Activated CD4-positive, alpha-beta memory T cell treated with anti-CD3 and anti-CD28 coated beads, Interleukin-2, amount 10 ng/mL, durations not matched to agents 7 days and 5 days (primary cell): Measurements from ENCODE around the gene FNDC3A. TPM values are rescaled to one million over a fixed set of nuclear protein-coding genes. Genes with fewer than 3 reads are reported as not detected.

Experiments
- CTCF ChIA-PET: fragments of 350-600 bp; sonication (Branson Sonifier 250); formaldehyde crosslinking; loops from one replicate; lab custom pipeline; 2021; ENCODE audit warnings: antibody characterized with exemption, inconsistent platforms; lab: Charles Lee
- POLR2A ChIA-PET: fragments of 350-600 bp; sonication (Branson Sonifier 250); formaldehyde crosslinking; loops from one replicate; lab custom pipeline; 2021; ENCODE audit warnings: antibody characterized with exemption; lab: Charles Lee
- DNase-seq: peaks from one replicate; pipeline ENCODE4 v3.0.0-alpha.2; 2020
- H3K27ac Mint-ChIP-seq: one replicate; pipeline ENCODE4 v1.8.0; 2021; ENCODE audit warnings: mild to moderate bottlenecking, mixed read lengths
- H3K27me3 Mint-ChIP-seq: one replicate; pipeline ENCODE4 v1.8.0; 2021; ENCODE audit warnings: mixed read lengths
- H3K36me3 Mint-ChIP-seq: one replicate; pipeline ENCODE4 v1.8.0; 2021; ENCODE audit warnings: low read depth, mixed read lengths
- H3K4me1 Mint-ChIP-seq: one replicate; pipeline ENCODE4 v1.8.0; 2021; ENCODE audit warnings: mixed read lengths
- H3K4me3 Mint-ChIP-seq: one replicate; pipeline ENCODE4 v1.8.0; 2021; ENCODE audit warnings: mild to moderate bottlenecking, mixed read lengths
- H3K9me3 Mint-ChIP-seq: one replicate; pipeline ENCODE4 v1.8.0; 2021; ENCODE audit warnings: mixed read lengths
- total RNA-seq, 2 experiments: library from RNA; stranded (reverse); gene quantifications; one replicate each; pipeline ENCODE4 v1.2.3, GENCODE V29; 2021

FNDC3A gene
- total RNA-seq, 2 experiments from 2014 or later = 27.0 to 27.8 TPM

- Mint-ChIP-seq H3K36me3 (peaks cover 30% of the 10 kb centered on the region), H3K27me3 (no peaks in the 10 kb centered on the region), H3K4me1 (peaks cover 12% of the 10 kb centered on the region), H3K27ac (no peak overlapping the region), H3K9me3 (no peaks in the 10 kb centered on the region), H3K4me3 (no peak overlapping the region)
- ChIA-PET CTCF (no interaction called here), POLR2A (no interaction called here)
- DNase-seq = no peak
Measured at GRCh38 chr13:49210669-49211068, 235.0 kb downstream of the FNDC3A start.

GRCh38 chr13:49213539-49213938 is 237.8 kb downstream of the FNDC3A start:
- no peak overlapping the region for H3K4me3 Mint-ChIP-seq
- H3K27ac Mint-ChIP-seq = no peak overlapping the region
- DNase-seq = no peak
- peaks cover 17% of the 10 kb centered on the region for H3K4me1 Mint-ChIP-seq
- peaks cover 15% of the 10 kb centered on the region for H3K27me3 Mint-ChIP-seq
- H3K36me3 Mint-ChIP-seq = peaks cover 19% of the 10 kb centered on the region
- H3K9me3 Mint-ChIP-seq = no peaks in the 10 kb centered on the region
- ChIA-PET POLR2A (no interaction called here), CTCF (no interaction called here)

- peak overlapping the region; percentile 17 for H3K27ac Mint-ChIP-seq
- H3K9me3 Mint-ChIP-seq = no peaks in the 10 kb centered on the region
- H3K36me3 Mint-ChIP-seq = peaks cover 19% of the 10 kb centered on the region
- H3K27me3 Mint-ChIP-seq = peaks cover 22% of the 10 kb centered on the region
- ChIA-PET CTCF (interaction anchor here (0.9 to 1.2 kb wide), 6 partner anchors 10 to 67 kb away, joined by 3 to 13 read pairs (median 4); no protein-coding TSS in a partner anchor), POLR2A (interaction anchor here (1.3 kb wide), 1 partner anchor 239 kb away, joined by 4 read pairs; the partner anchor contains the start of gene FNDC3A)
- no peak for DNase-seq
- H3K4me1 Mint-ChIP-seq = peaks cover 17% of the 10 kb centered on the region
- no peak overlapping the region for H3K4me3 Mint-ChIP-seq
Measured at GRCh38 chr13:49213997-49214916, 238.5 kb downstream of the FNDC3A start.

- peak overlapping the region; percentile 17 for H3K27ac Mint-ChIP-seq
- no peaks in the 10 kb centered on the region for H3K9me3 Mint-ChIP-seq
- POLR2A ChIA-PET = interaction anchor here (1.3 kb wide), 1 partner anchor 239 kb away, joined by 4 read pairs; the partner anchor contains the start of gene FNDC3A
- DNase-seq = peak; percentile 56
- peaks cover 21% of the 10 kb centered on the region for H3K4me1 Mint-ChIP-seq
- H3K4me3 Mint-ChIP-seq = no peak overlapping the region
- CTCF ChIA-PET = interaction anchor here (0.8 to 1.2 kb wide), 7 partner anchors 10 to 66 kb away, joined by 3 to 13 read pairs (median 4); no protein-coding TSS in a partner anchor
- peaks cover 15% of the 10 kb centered on the region for H3K36me3 Mint-ChIP-seq
- peaks cover 27% of the 10 kb centered on the region for H3K27me3 Mint-ChIP-seq
Measured at GRCh38 chr13:49214917-49215376, 239.2 kb downstream of the FNDC3A start.

- H3K27ac Mint-ChIP-seq = no peak overlapping the region
- peaks cover 7% of the 10 kb centered on the region for H3K36me3 Mint-ChIP-seq
- DNase-seq = no peak
- ChIA-PET POLR2A (interaction anchor here (1.2 kb wide), 1 partner anchor 242 kb away, joined by 4 read pairs; no protein-coding TSS in a partner anchor), CTCF (interaction anchor here (0.6 to 1.1 kb wide), 3 partner anchors 13 to 860 kb away, joined by 3 to 4 read pairs (median 3); no protein-coding TSS in a partner anchor)
- peaks cover 26% of the 10 kb centered on the region for H3K4me1 Mint-ChIP-seq
- no peaks in the 10 kb centered on the region for H3K9me3 Mint-ChIP-seq
- H3K27me3 Mint-ChIP-seq = peaks cover 35% of the 10 kb centered on the region
- no peak overlapping the region for H3K4me3 Mint-ChIP-seq
Measured at GRCh38 chr13:49216334-49216733, 240.6 kb downstream of the FNDC3A start.

GRCh38 chr13:49217962-49218492 is 242.3 kb downstream of the FNDC3A start:
- no peak for DNase-seq
- Mint-ChIP-seq H3K27ac (no peak overlapping the region), H3K9me3 (no peaks in the 10 kb centered on the region), H3K4me3 (no peak overlapping the region), H3K4me1 (peaks cover 31% of the 10 kb centered on the region), H3K27me3 (peaks cover 52% of the 10 kb centered on the region), H3K36me3 (no peaks in the 10 kb centered on the region)
- ChIA-PET CTCF (interaction anchor here (1.4 kb wide), 1 partner anchor 16 kb away, joined by 4 read pairs; no protein-coding TSS in a partner anchor), POLR2A (no interaction called here)

- Mint-ChIP-seq H3K9me3 (no peaks in the 10 kb centered on the region), H3K27ac (no peak overlapping the region), H3K27me3 (peaks cover 56% of the 10 kb centered on the region), H3K4me3 (no peak overlapping the region), H3K4me1 (peaks cover 31% of the 10 kb centered on the region), H3K36me3 (no peaks in the 10 kb centered on the region)
- ChIA-PET POLR2A (no interaction called here), CTCF (interaction anchor here (1.4 kb wide), 1 partner anchor 16 kb away, joined by 4 read pairs; no protein-coding TSS in a partner anchor)
- no peak for DNase-seq
Measured at GRCh38 chr13:49218493-49219051, 242.9 kb downstream of the FNDC3A start.

GRCh38 chr13:49219647-49220035 is 243.9 kb downstream of the FNDC3A start:
- Mint-ChIP-seq H3K4me1 (peaks cover 27% of the 10 kb centered on the region), H3K9me3 (no peaks in the 10 kb centered on the region), H3K27me3 (peaks cover 63% of the 10 kb centered on the region), H3K4me3 (peak overlapping the region; percentile 44), H3K27ac (no peak overlapping the region), H3K36me3 (no peaks in the 10 kb centered on the region)
- CTCF ChIA-PET = interaction anchor here (0.8 to 1.4 kb wide), 2 partner anchors 17 to 29 kb away, joined by 3 to 4 read pairs; no protein-coding TSS in a partner anchor
- DNase-seq = no peak
- POLR2A ChIA-PET = interaction anchor here (0.5 kb wide), 1 partner anchor 573 kb away, joined by 3 read pairs; no protein-coding TSS in a partner anchor

- Mint-ChIP-seq H3K27ac (no peak within 1 kb of the TSS), H3K4me3 (peak within 1 kb of the TSS; percentile 55), H3K4me1 (peaks cover 21% of the 10 kb centered on the region), H3K27me3 (peaks cover 65% of the 10 kb centered on the region), H3K9me3 (no peaks in the 10 kb centered on the region), H3K36me3 (no peaks in the 10 kb centered on the region)
- CTCF ChIA-PET = no interaction called here
- DNase-seq = peak; percentile 36
- POLR2A ChIA-PET = no interaction called here
Measured at GRCh38 chr13:49220036-49220855, 244.5 kb downstream of the FNDC3A start, which contains the start of gene MLNR. Gene MLNR (plus strand): TSS chr13:49220338. CDS start chr13:49220338, 0 bp downstream.

GRCh38 chr13:49220856-49221589 is 245.3 kb downstream of the FNDC3A start:
- POLR2A ChIA-PET = interaction anchor here (0.5 to 0.7 kb wide), 2 partner anchors 27 to 643 kb away, joined by 3 read pairs; no protein-coding TSS in a partner anchor
- Mint-ChIP-seq H3K27me3 (peaks cover 69% of the 10 kb centered on the region), H3K9me3 (no peaks in the 10 kb centered on the region), H3K4me3 (peak overlapping the region; percentile 55), H3K4me1 (peaks cover 17% of the 10 kb centered on the region), H3K27ac (no peak overlapping the region), H3K36me3 (no peaks in the 10 kb centered on the region)
- CTCF ChIA-PET = no interaction called here
- DNase-seq = no peak

- peak overlapping the region; percentile 55 for H3K4me3 Mint-ChIP-seq
- H3K27me3 Mint-ChIP-seq = peaks cover 69% of the 10 kb centered on the region
- ChIA-PET POLR2A (interaction anchor here (0.5 to 0.7 kb wide), 2 partner anchors 27 to 643 kb away, joined by 3 read pairs; no protein-coding TSS in a partner anchor), CTCF (no interaction called here)
- H3K36me3 Mint-ChIP-seq = no peaks in the 10 kb centered on the region
- H3K9me3 Mint-ChIP-seq = no peaks in the 10 kb centered on the region
- DNase-seq = no peak
- no peak overlapping the region for H3K27ac Mint-ChIP-seq
- peaks cover 17% of the 10 kb centered on the region for H3K4me1 Mint-ChIP-seq
Measured at GRCh38 chr13:49221590-49221965, 245.9 kb downstream of the FNDC3A start.
